Measurements from ENCODE around the gene GPR119. TPM values are rescaled to one million over a fixed set of nuclear protein-coding genes. Genes with fewer than 3 reads are reported as not detected.
"Not testable (repeated sequence)": the region's sequence is repeated elsewhere in the genome, so short reads cannot be mapped to it uniquely, and the experiment has no call there.

Gene GPR119
- not detected in 2 replicates for polyA plus RNA-seq (2011; rRNA removed)
- polyA minus RNA-seq (2011; rRNA and poly(A)+ RNA removed), result not detected in 2 replicates

DNA sequence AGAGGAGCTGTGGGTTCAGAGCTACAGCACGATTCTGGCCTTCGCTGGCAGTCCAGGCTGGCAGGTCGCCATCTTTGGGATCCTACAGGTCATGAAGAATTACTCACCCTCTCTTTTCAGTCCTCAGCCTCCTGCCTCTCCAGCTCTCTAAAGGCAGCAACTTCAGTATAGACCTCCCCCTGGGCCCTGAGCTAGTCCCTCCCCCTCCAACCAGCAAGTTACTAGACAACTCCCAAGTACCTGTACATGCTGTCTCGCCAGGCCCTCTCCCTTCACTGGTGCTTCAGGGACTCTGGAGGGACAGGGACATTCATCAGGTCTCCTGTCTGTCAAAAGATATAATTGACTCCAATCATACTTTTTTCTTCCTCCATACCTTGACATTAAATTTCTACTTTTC is at the start of gene GPR119:
Gene GPR119, minus strand, starts transcription at position 155 of the 400 bp plus-strand sequence. CDS start 227 bp downstream, outside the sequence.
- CTCF ChIA-PET, result interaction anchor here (1.8 kb wide), 1 partner anchor 531 kb away, joined by 5 read pairs; no protein-coding TSS in a partner anchor
- H3K4me3 ChIP-seq (ENCODE audit: low read depth, low read length), result no peak within 1 kb of the TSS
- TF ChIP-seq, protein P1, sequence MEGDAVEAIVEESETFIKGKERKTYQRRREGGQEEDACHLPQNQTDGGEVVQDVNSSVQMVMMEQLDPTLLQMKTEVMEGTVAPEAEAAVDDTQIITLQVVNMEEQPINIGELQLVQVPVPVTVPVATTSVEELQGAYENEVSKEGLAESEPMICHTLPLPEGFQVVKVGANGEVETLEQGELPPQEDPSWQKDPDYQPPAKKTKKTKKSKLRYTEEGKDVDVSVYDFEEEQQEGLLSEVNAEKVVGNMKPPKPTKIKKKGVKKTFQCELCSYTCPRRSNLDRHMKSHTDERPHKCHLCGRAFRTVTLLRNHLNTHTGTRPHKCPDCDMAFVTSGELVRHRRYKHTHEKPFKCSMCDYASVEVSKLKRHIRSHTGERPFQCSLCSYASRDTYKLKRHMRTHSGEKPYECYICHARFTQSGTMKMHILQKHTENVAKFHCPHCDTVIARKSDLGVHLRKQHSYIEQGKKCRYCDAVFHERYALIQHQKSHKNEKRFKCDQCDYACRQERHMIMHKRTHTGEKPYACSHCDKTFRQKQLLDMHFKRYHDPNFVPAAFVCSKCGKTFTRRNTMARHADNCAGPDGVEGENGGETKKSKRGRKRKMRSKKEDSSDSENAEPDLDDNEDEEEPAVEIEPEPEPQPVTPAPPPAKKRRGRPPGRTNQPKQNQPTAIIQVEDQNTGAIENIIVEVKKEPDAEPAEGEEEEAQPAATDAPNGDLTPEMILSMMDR (IDR thresholded peaks at IDR 0.05; ENCODE audit: insufficient read depth, low read depth, low read length), result no peak
- H3K36me3 ChIP-seq (ENCODE audit: control insufficient read depth, insufficient read depth, low read length), result no peaks in the 10 kb centered on the region
- H3K27me3 ChIP-seq (ENCODE audit: control insufficient read depth, insufficient read depth, low read length), result no peaks in the 10 kb centered on the region
- POLR2A ChIA-PET, result no interaction called here
- DNase-seq (ENCODE audit: low read depth), result no peak

DNA sequence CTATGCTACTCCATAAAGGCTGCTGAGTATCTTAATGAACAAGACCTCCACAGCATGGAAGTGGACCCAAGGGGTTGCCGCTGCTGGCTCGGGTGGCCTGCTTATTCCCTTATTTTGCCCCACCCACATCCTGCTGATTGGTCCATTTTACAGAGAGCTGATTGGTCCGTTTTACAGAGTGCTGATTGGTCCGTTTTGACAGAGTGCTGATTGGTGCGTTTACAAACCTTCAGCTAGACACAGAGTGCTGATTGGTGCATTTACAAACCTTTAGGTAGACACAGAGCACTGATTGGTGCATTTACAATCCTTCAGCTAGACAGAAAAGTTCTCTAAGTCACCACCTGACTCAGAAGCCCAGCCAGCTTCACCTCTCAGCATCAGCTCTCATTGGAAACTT is 43.8 kb upstream of the GPR119 start:
- CTCF ChIA-PET, POLR2A ChIA-PET: not testable (repeated sequence)

DNA sequence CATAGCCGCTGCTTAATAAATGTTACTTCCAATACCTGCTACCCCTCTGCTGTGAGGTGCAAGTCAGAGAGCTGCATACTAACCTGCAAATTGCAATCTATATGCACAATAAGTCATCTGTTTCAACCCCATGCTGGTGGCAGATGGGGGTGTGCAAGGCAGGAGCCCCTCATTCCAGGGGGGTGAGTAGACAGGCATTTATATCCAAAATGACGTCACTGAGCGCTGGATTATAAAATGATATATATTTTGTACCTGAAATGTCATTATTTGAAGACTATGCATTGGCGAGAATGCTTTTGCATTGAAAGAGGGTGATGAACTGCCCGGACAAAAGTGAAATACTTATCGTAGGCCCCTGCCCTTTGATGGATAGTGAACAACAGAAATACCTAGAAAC is 41.1 kb upstream of the GPR119 start:
- ChIA-PET POLR2A (no interaction called here), CTCF (no interaction called here)
- Histone ChIP-seq H3K36me3 (ENCODE audit: control insufficient read depth, insufficient read depth, low read length) (no peaks in the 10 kb centered on the region), H3K27me3 (ENCODE audit: control insufficient read depth, insufficient read depth, low read length) (no peaks in the 10 kb centered on the region), H3K4me3 (ENCODE audit: low read depth, low read length) (no peak overlapping the region)
- TF ChIP-seq, protein P1 (IDR thresholded peaks at IDR 0.05; ENCODE audit: insufficient read depth, low read depth, low read length), result no peak
- no peak for DNase-seq (ENCODE audit: low read depth)

More for the DNA sequence above, 43.8 kb upstream of the GPR119 start:
- not testable (repeated sequence) for H3K4me3 ChIP-seq (ENCODE audit: low read depth, low read length); DNase-seq (ENCODE audit: low read depth); H3K36me3 ChIP-seq (ENCODE audit: control insufficient read depth, insufficient read depth, low read length); H3K27me3 ChIP-seq (ENCODE audit: control insufficient read depth, insufficient read depth, low read length)

DNA sequence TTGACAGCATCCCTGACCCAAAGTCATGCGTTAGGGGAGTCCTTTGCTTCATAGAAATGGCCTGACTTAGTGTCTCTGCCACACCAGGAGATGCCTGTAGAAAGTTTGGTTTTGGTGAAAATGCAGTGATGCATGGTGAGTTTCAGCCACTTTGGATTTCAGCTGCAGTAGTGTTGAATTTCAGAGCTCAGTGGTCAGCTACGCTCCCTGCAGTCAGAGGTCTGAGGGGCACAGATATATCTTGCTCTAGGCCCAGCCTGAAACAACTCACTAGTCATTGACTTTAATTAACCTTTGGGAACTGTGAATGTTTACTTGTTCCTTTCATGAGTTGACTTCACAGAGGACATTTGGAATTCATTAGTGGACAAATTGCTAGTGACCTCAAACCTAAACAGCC is 33.8 kb upstream of the GPR119 start:
- CTCF ChIA-PET, result no interaction called here
- no peak overlapping the region for H3K4me3 ChIP-seq (ENCODE audit: low read depth, low read length)
- DNase-seq (ENCODE audit: low read depth), result no peak

DNA sequence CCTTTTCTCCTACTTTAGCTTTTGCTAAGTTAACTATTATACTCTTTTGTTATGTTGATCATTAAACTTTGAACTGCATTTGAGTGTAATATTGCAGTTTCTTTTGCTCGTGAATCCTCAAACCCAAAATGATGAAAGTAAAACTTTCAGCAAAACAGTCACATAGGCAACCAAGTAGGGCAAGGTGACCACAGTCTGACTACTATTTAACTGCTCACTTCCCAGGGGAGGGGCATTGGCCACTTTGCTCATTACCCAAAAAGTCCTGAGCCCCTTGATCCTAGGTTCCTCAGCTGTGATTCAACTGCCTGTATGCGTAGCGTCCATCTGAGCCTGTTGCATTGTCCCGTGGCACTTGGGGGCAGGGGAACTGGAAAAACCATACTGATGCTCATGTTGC is 33.3 kb upstream of the GPR119 start:
- ChIA-PET POLR2A (no interaction called here), CTCF (interaction anchor here (1.1 kb wide), 1 partner anchor 12 kb away, joined by 7 read pairs; no protein-coding TSS in a partner anchor)
- Histone ChIP-seq H3K4me3 (ENCODE audit: low read depth, low read length) (no peak overlapping the region), H3K27me3 (ENCODE audit: control insufficient read depth, insufficient read depth, low read length) (no peaks in the 10 kb centered on the region), H3K36me3 (ENCODE audit: control insufficient read depth, insufficient read depth, low read length) (peaks cover 1% of the 10 kb centered on the region; the same call in 1 of the 2 replicates)
- no peak for DNase-seq (ENCODE audit: low read depth)
- TF ChIP-seq, protein P1 (IDR thresholded peaks at IDR 0.05; ENCODE audit: insufficient read depth, low read depth, low read length), result no peak

More for the DNA sequence above, 33.8 kb upstream of the GPR119 start:
- H3K27me3 ChIP-seq (ENCODE audit: control insufficient read depth, insufficient read depth, low read length), result no peaks in the 10 kb centered on the region
- TF ChIP-seq, protein P1 (IDR thresholded peaks at IDR 0.05; ENCODE audit: insufficient read depth, low read depth, low read length), result no peak
- peaks cover 1% of the 10 kb centered on the region; the same call in 1 of the 2 replicates for H3K36me3 ChIP-seq (ENCODE audit: control insufficient read depth, insufficient read depth, low read length)
- POLR2A ChIA-PET, result no interaction called here

DNA sequence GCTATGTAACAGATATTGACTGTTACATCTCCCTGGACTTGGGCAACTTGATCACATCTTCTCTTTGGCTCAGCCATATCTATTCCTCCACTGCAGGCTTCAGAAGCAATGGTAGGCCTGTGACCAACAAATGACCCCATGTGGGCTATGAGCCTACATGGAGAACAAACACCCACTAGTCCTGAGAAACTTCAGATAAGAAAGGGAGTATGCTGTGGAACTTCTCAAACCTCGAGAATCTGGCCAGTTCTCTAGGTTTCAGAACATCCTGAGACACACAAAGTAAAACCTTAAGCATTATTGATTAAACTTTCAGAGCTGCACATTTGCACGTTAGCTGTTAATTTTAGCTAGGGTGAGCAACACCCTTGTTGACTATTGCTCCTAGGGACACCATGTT is 32.6 kb upstream of the GPR119 start:
- no peak for DNase-seq (ENCODE audit: low read depth)
- ChIA-PET POLR2A (no interaction called here), CTCF (interaction anchor here (0.6 to 1.1 kb wide), 2 partner anchors 12 to 23 kb away, joined by 3 to 7 read pairs; no protein-coding TSS in a partner anchor)
- TF ChIP-seq, protein P1 (IDR thresholded peaks at IDR 0.05; ENCODE audit: insufficient read depth, low read depth, low read length), result no peak
- Histone ChIP-seq H3K36me3 (ENCODE audit: control insufficient read depth, insufficient read depth, low read length) (peaks cover 1% of the 10 kb centered on the region; the same call in 1 of the 2 replicates), H3K4me3 (ENCODE audit: low read depth, low read length) (no peak overlapping the region), H3K27me3 (ENCODE audit: control insufficient read depth, insufficient read depth, low read length) (no peaks in the 10 kb centered on the region)
